Kidney (tissue), 14 donors: ENCODE measurements around the gene PEDS1. TPM values are rescaled to one million over a fixed set of nuclear protein-coding genes. Genes with fewer than 3 reads are reported as not detected.

Source experiments
- DNase-seq, 5 donors: peaks; one replicate each; pipeline ENCODE4 v3.0.0-alpha.2; 2013 to 2020
- FAIRE-seq: peaks from 2 replicates; lab custom pipeline; 2012; peaks lifted over from hg19 to GRCh38; lab: Jason Lieb, UNC
- H3K27ac ChIP-seq, 2 donors: one replicate each; pipeline ENCODE4 v1.7.0; 2013; ENCODE audit warnings: low read depth in 2 of 2, low read length in 2 of 2, inconsistent platforms in 1 of 2
- H3K27me3 ChIP-seq: one replicate; pipeline ENCODE4 v1.7.1; 2013; ENCODE audit warnings: low read length, inconsistent platforms; ENCODE audit not compliant: control insufficient read depth, insufficient read depth
- H3K36me3 ChIP-seq, 3 donors: one replicate each; pipeline versions ENCODE4 v1.7.0 to v1.7.1; 2013; ENCODE audit warnings: low read length in 3 of 3, control low read depth in 1 of 3, inconsistent platforms in 1 of 3; ENCODE audit not compliant: insufficient read depth in 3 of 3, control insufficient read depth in 2 of 3
- H3K4me1 ChIP-seq, 3 donors: one replicate each; pipeline versions ENCODE4 v1.7.0 to v1.7.1; 2013; ENCODE audit warnings: low read length in 3 of 3, inconsistent platforms in 1 of 3, low read depth in 1 of 3; ENCODE audit not compliant: control insufficient read depth in 2 of 3, insufficient read depth in 2 of 3
- H3K4me3 ChIP-seq, 3 donors: one replicate each; pipeline versions ENCODE4 v1.7.0 to v1.8.1; 2013; ENCODE audit warnings: low read length in 3 of 3, control low read depth in 1 of 3, inconsistent platforms in 1 of 3
- H3K9ac ChIP-seq, 3 donors: one replicate each; pipeline versions ENCODE4 v1.7.0 to v1.7.1; 2013; ENCODE audit warnings: low read length in 3 of 3, control low read depth in 1 of 3, inconsistent platforms in 1 of 3
- H3K9me3 ChIP-seq, 3 donors: one replicate each; pipeline versions ENCODE4 v1.7.0 to v1.7.1; 2013; ENCODE audit warnings: low read length in 3 of 3, control low read depth in 1 of 3, inconsistent platforms in 1 of 3; ENCODE audit not compliant: control insufficient read depth in 2 of 3, insufficient read depth in 1 of 3
- CTCF ChIP-seq: IDR thresholded peaks from 3 replicates; pipeline ENCODE4 v1.5.1; 2012; ENCODE audit warnings: mild to moderate bottlenecking, moderate library complexity, borderline replicate concordance; ENCODE audit not compliant: insufficient read depth; ENCODE audit errors: extremely low read depth
- intact Hi-C: fragments of 100-400 bp; cut with DNase I; formaldehyde crosslinking; loops from one replicate; pipeline ENCODE4 v1.11.1; 2022
- polyA plus RNA-seq: library from polyadenylated mRNA; stranded (reverse); fragments of 350-450 nt; fragmentation: Illumina TruSeq; extraction: RNeasy Lipid Tissue Mini Kit (QIAGEN cat#74804); gene quantifications from one replicate; pipeline ENCODE4 v1.2.3, GENCODE V29; 2014; ENCODE audit warnings: low read depth, low replicate concordance; ENCODE audit not compliant: insufficient read depth
- total RNA-seq: library from RNA; stranded (reverse); fragmentation: NEBNext Ultra II Directional; extraction: Animal tissue kit (Norgen Biotek cat#: 25700); gene quantifications from one replicate; pipeline ENCODE4 v1.2.1, GENCODE V29; 2021
- donor health status: control.
- donor health status: control.
- donor health status: control.
- donor health status: control.
- donor health status: control.
- donor health status: DM: yes; HTN: yes; CAD: no.
- donor health status: Normal renal cell carcinoma (clear cell type).

Gene PEDS1
- total and polyA plus RNA-seq, 2 donors from 2014 or later = 16.3 to 18.3 TPM

- FAIRE-seq (no peak), DNase-seq (peak in 3 of 5 donors; percentile 28 to 62 (median 45))
- intact Hi-C loops = no loop called here
- Histone ChIP-seq H3K9me3 (no peaks in the 10 kb centered on the region), H3K27me3 (no peaks in the 10 kb centered on the region), H3K4me1 (peaks cover 0 to 47% (median 42%) of the 10 kb centered on the region in 3 donors), H3K9ac (peak overlapping the region in 1 of 3 donors; percentile 72), H3K27ac (no peak overlapping the region), H3K4me3 (peak overlapping the region in 1 of 3 donors; percentile 78), H3K36me3 (no peaks in the 10 kb centered on the region)
- no peak for TF ChIP-seq CTCF
These were observed 43.1 kb downstream of the PEDS1 start for GRCh38 chr20:50110141-50111047.

DNA sequence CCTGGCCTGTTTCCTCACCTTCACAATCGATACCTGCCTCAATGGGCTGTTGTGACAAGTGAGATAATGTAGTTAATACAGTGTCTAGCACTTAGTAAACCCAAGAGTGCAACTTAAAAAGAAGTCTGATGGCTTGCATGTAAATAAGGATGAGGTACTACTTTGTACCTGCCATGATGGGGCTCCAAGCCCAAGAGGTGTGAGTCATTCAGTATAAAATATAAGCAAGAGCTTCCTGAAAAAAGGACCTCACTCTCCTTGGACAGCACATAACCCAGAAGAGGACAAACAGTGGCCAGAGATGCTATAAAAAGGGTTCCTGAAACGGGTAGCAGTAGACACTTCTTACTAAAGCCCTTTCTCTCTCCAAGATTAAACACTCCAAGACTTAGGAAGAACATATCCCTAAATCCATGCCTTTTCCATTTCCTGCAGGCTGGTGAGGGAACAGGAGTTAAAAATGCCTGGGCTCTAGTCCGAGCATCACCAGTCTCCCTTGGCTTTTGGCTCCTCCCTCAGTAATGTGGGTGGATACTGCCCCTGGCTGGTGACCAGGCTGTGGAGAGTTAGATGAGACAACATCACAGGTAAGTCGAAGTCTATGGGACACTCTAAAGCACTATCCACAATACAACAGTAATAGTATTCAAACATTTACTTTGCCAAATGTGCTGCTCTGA lies 44.8 kb downstream of the PEDS1 start:
- Histone ChIP-seq H3K36me3 (no peaks in the 10 kb centered on the region), H3K27ac (no peak overlapping the region), H3K9ac (no peak overlapping the region), H3K27me3 (no peaks in the 10 kb centered on the region), H3K4me1 (peaks cover 0 to 35% (median 33%) of the 10 kb centered on the region in 3 donors), H3K4me3 (no peak overlapping the region), H3K9me3 (no peaks in the 10 kb centered on the region)
- intact Hi-C loops = no loop called here
- DNase-seq (peak in 1 of 5 donors; percentile 7), FAIRE-seq (no peak)
- no peak for TF ChIP-seq CTCF

GRCh38 chr20:50107796-50108331 lies 45.7 kb downstream of the PEDS1 start:
- Histone ChIP-seq H3K36me3 (no peaks in the 10 kb centered on the region), H3K27ac (no peak overlapping the region), H3K4me1 (peaks cover 0 to 32% (median 29%) of the 10 kb centered on the region in 3 donors), H3K4me3 (no peak overlapping the region), H3K9ac (no peak overlapping the region), H3K27me3 (no peaks in the 10 kb centered on the region), H3K9me3 (no peaks in the 10 kb centered on the region)
- intact Hi-C loops = no loop called here
- no peak for TF ChIP-seq CTCF
- DNase-seq (peak in 1 of 5 donors; percentile 14), FAIRE-seq (no peak)
